GM19099 (cell line): ENCODE results near the gene GALNT2.

ENCODE experiments used
- POLR2A ChIP-seq: IDR thresholded peaks from 3 replicates; pipeline ENCODE4 v1.6.1; 2011; ENCODE audit warnings: low read depth; ENCODE audit not compliant: insufficient read length; ENCODE audit errors: extremely low read depth

GALNT2 gene

GRCh38 chr1:230189824-230190223 is 122.8 kb downstream of the GALNT2 start:
- no peak for TF ChIP-seq POLR2A

GRCh38 chr1:230191079-230191804 is 124.2 kb downstream of the GALNT2 start:
- no peak for TF ChIP-seq POLR2A

GRCh38 chr1:230191855-230192254 is 124.8 kb downstream of the GALNT2 start:
- no peak for TF ChIP-seq POLR2A

- TF ChIP-seq POLR2A: no peak
Measured at GRCh38 chr1:230194525-230194924, 127.5 kb downstream of the GALNT2 start.

GRCh38 chr1:230195199-230195598 is 128.2 kb downstream of the GALNT2 start:
- no peak for TF ChIP-seq POLR2A

- no peak for TF ChIP-seq POLR2A
Measured at GRCh38 chr1:230196077-230196476, 129.0 kb downstream of the GALNT2 start.

- TF ChIP-seq POLR2A: no peak
Measured at GRCh38 chr1:230197644-230198567, 130.9 kb downstream of the GALNT2 start.

GRCh38 chr1:230199034-230199433 is 132.0 kb downstream of the GALNT2 start:
- no peak for TF ChIP-seq POLR2A

- no peak for TF ChIP-seq POLR2A
Measured at GRCh38 chr1:230199554-230199953, 132.5 kb downstream of the GALNT2 start.

GRCh38 chr1:230200276-230200675 is 133.2 kb downstream of the GALNT2 start:
- no peak for TF ChIP-seq POLR2A

GRCh38 chr1:230201445-230201844 is 134.4 kb downstream of the GALNT2 start:
- no peak for TF ChIP-seq POLR2A

- TF ChIP-seq POLR2A: no peak
Measured at GRCh38 chr1:230204842-230205241, 137.8 kb downstream of the GALNT2 start.

- no peak for TF ChIP-seq POLR2A
Measured at GRCh38 chr1:230205719-230206198, 138.7 kb downstream of the GALNT2 start.

GRCh38 chr1:230206207-230206606 is 139.2 kb downstream of the GALNT2 start:
- TF ChIP-seq POLR2A: no peak

GRCh38 chr1:230206976-230207375 is 139.9 kb downstream of the GALNT2 start:
- TF ChIP-seq POLR2A: no peak

- TF ChIP-seq POLR2A: no peak
Measured at GRCh38 chr1:230207598-230207997, 140.6 kb downstream of the GALNT2 start.
